Caco-2 (cell line): ENCODE measurements around the gene MAP3K6. TPM values are rescaled to one million over a fixed set of nuclear protein-coding genes. Genes with fewer than 3 reads are reported as not detected.

Experiments used
- BruUV-seq: library from RNA; stranded (reverse); fragments of 400-500 nt; replicated peaks from 2 replicates; lab custom pipeline; 2021; lab: Mats Ljungman, UMichigan
- CTCF ChIA-PET: fragments of 300-600 bp; sonication (Branson Sonifier 250); formaldehyde crosslinking; loops from one replicate; lab custom pipeline; 2022; ENCODE audit warnings: antibody characterized with exemption; lab: Charles Lee
- POLR2A ChIA-PET: fragments of 300-600 bp; sonication (Branson Sonifier 250); formaldehyde crosslinking; loops from one replicate; lab custom pipeline; 2022; ENCODE audit warnings: antibody characterized with exemption; lab: Charles Lee
- DNase-seq, 2 experiments: peaks; one replicate each; pipeline versions ENCODE4 v3.0.0 to v3.0.0-alpha.2; 2020 to 2022
- H3K27me3 ChIP-seq: replicated peaks from 2 replicates; pipeline ENCODE4 v1.6.0; 2011; ENCODE audit warnings: low read length; ENCODE audit not compliant: control insufficient read depth, insufficient read depth
- H3K36me3 ChIP-seq: 2 replicates; pipeline ENCODE4 v1.5.1; 2011; ENCODE audit warnings: low read length; ENCODE audit not compliant: control insufficient read depth, insufficient read depth
- H3K4me1 ChIP-seq: fragments of 250-450 bp; sonication (Bioruptor Pico); 2 replicates; pipeline ENCODE4 v1.5.1; 2020; ENCODE audit warnings: mild to moderate bottlenecking
- H3K4me3 ChIP-seq: 2 replicates; pipeline ENCODE4 v1.5.1; 2011; ENCODE audit warnings: low read depth, mild to moderate bottlenecking, control low read depth, low read length
- H3K9me3 ChIP-seq: fragments of 250-450 bp; sonication (Bioruptor Pico); 2 replicates; pipeline ENCODE4 v1.5.1; 2020; ENCODE audit warnings: mild to moderate bottlenecking, moderate library complexity
- H3K27ac Mint-ChIP-seq: one replicate; pipeline ENCODE4 v1.8.0; 2022; ENCODE audit warnings: mixed read lengths; ENCODE audit not compliant: unreplicated experiment
- H3K27me3 Mint-ChIP-seq: one replicate; pipeline ENCODE4 v1.8.0; 2022; ENCODE audit warnings: mixed read lengths; ENCODE audit not compliant: insufficient read depth, unreplicated experiment
- H3K36me3 Mint-ChIP-seq: one replicate; pipeline ENCODE4 v1.8.0; 2022; ENCODE audit warnings: mild to moderate bottlenecking, mixed read lengths; ENCODE audit not compliant: insufficient read depth, unreplicated experiment
- H3K4me1 Mint-ChIP-seq: one replicate; pipeline ENCODE4 v1.8.0; 2022; ENCODE audit warnings: low read depth, mixed read lengths; ENCODE audit not compliant: unreplicated experiment
- H3K4me3 Mint-ChIP-seq: one replicate; pipeline ENCODE4 v1.8.0; 2022; ENCODE audit warnings: mild to moderate bottlenecking, moderate library complexity, mixed read lengths; ENCODE audit not compliant: unreplicated experiment
- H3K9me3 Mint-ChIP-seq: one replicate; pipeline ENCODE4 v1.8.0; 2022; ENCODE audit warnings: mixed read lengths; ENCODE audit not compliant: unreplicated experiment
- intact Hi-C: fragments of 100-400 bp; cut with micrococcal nuclease; formaldehyde crosslinking; loops from one replicate; pipeline ENCODE4 v1.10.0; 2022; ENCODE audit not compliant: unreplicated experiment
- total RNA-seq: library from RNA; stranded (reverse); gene quantifications from 2 replicates; pipeline ENCODE4 v1.2.3, GENCODE V29; 2022
- TF ChIP-seq, protein P1 (sequence below), 2 experiments: fragments of 200-600 bp in 1 of 2; IDR thresholded peaks; 1 replicate in 1 of 2; 2 replicates in 1 of 2; pipeline versions ENCODE4 v1.5.1 to v1.8.0; 2011 to 2022; ENCODE audit warnings: antibody characterized with exemption in 1 of 2, control low read depth in 1 of 2, inconsistent platforms in 1 of 2, low read depth in 1 of 2, low read length in 1 of 2, mild to moderate bottlenecking in 1 of 2, moderate library complexity in 1 of 2; ENCODE audit not compliant: insufficient read depth in 1 of 2, severe bottlenecking in 1 of 2, unreplicated experiment in 1 of 2

MAP3K6 gene
- total RNA-seq, 1 experiment from 2014 or later, result 11.7 TPM

DNA sequence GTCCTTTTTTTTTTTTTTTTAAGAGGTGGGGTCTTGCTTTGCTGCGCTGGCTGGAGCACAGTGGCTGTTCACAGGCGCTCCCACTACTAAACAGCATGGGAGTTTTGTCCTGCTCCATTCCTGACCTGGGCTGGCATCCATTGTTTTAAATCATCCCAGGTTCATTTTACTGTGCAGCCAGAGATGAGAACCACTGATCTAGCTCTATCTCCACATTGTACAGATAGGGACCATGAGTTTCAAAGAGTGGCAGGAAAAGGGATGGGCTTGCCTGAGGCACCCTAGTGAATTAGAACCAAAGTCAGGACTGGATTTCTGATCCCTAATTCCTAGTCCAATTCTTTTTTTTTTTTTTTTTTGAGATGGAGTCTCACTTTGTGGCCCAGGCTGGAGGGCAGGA, 52.0 kb downstream of the MAP3K6 start:
- Histone ChIP-seq H3K9me3 (no peaks in the 10 kb centered on the region), H3K36me3 (no peaks in the 10 kb centered on the region), H3K4me1 (no peaks in the 10 kb centered on the region), H3K4me3 (no peak overlapping the region), H3K27me3 (no peaks in the 10 kb centered on the region)
- no peaks in the 10 kb centered on the region for H3K4me1 Mint-ChIP-seq
- ChIA-PET POLR2A (no interaction called here), CTCF (no interaction called here)
- H3K36me3 Mint-ChIP-seq, result no peaks in the 10 kb centered on the region
- no TSS peak for BruUV-seq
- intact Hi-C loops, result no loop called here
- no peaks in the 10 kb centered on the region for H3K27me3 Mint-ChIP-seq
- DNase-seq, result no peak
- TF ChIP-seq, protein P1, sequence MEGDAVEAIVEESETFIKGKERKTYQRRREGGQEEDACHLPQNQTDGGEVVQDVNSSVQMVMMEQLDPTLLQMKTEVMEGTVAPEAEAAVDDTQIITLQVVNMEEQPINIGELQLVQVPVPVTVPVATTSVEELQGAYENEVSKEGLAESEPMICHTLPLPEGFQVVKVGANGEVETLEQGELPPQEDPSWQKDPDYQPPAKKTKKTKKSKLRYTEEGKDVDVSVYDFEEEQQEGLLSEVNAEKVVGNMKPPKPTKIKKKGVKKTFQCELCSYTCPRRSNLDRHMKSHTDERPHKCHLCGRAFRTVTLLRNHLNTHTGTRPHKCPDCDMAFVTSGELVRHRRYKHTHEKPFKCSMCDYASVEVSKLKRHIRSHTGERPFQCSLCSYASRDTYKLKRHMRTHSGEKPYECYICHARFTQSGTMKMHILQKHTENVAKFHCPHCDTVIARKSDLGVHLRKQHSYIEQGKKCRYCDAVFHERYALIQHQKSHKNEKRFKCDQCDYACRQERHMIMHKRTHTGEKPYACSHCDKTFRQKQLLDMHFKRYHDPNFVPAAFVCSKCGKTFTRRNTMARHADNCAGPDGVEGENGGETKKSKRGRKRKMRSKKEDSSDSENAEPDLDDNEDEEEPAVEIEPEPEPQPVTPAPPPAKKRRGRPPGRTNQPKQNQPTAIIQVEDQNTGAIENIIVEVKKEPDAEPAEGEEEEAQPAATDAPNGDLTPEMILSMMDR (IDR thresholded peaks at IDR 0.05; ENCODE audit: insufficient read depth in 1 of 2, low read depth in 1 of 2, low read length in 1 of 2, severe bottlenecking in 1 of 2, unreplicated experiment in 1 of 2), result no peak
- H3K4me3 Mint-ChIP-seq, result no peak overlapping the region
- no peaks in the 10 kb centered on the region for H3K9me3 Mint-ChIP-seq
- H3K27ac Mint-ChIP-seq, result no peak overlapping the region

DNA sequence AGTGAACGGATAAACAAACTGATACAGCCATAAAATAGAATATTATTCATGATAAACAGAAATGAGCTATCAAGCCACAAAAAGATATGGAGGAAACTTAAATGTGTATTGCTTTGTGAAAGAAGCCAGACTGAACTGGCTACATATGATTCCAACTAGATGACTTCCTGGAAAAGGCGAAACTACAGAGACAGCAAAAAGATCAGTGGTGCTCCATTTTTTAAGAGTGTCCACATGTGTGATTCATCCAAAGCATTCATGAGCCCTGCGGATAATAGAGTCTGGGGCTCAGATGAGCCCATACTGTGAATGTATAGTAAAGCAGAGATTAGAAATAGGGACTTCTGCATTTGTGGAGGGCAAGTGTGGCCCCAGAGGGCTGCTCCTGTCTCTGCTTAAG, 52.6 kb downstream of the MAP3K6 start:
- TF ChIP-seq, protein P1 (IDR thresholded peaks at IDR 0.05; ENCODE audit: insufficient read depth in 1 of 2, low read depth in 1 of 2, low read length in 1 of 2, severe bottlenecking in 1 of 2, unreplicated experiment in 1 of 2), result no peak
- H3K9me3 Mint-ChIP-seq, result no peaks in the 10 kb centered on the region
- no peak overlapping the region for H3K27ac Mint-ChIP-seq
- H3K36me3 ChIP-seq, result no peaks in the 10 kb centered on the region
- no peak overlapping the region for H3K4me3 Mint-ChIP-seq
- H3K27me3 Mint-ChIP-seq, result no peaks in the 10 kb centered on the region
- CTCF ChIA-PET, result no interaction called here
- intact Hi-C loops, result no loop called here
- no peaks in the 10 kb centered on the region for H3K36me3 Mint-ChIP-seq
- H3K4me3 ChIP-seq, result no peak overlapping the region
- no TSS peak for BruUV-seq
- no peak for DNase-seq
- H3K9me3 ChIP-seq, result no peaks in the 10 kb centered on the region
- no peaks in the 10 kb centered on the region for H3K4me1 ChIP-seq
- POLR2A ChIA-PET, result no interaction called here
- no peaks in the 10 kb centered on the region for H3K4me1 Mint-ChIP-seq
- H3K27me3 ChIP-seq, result no peaks in the 10 kb centered on the region

DNA sequence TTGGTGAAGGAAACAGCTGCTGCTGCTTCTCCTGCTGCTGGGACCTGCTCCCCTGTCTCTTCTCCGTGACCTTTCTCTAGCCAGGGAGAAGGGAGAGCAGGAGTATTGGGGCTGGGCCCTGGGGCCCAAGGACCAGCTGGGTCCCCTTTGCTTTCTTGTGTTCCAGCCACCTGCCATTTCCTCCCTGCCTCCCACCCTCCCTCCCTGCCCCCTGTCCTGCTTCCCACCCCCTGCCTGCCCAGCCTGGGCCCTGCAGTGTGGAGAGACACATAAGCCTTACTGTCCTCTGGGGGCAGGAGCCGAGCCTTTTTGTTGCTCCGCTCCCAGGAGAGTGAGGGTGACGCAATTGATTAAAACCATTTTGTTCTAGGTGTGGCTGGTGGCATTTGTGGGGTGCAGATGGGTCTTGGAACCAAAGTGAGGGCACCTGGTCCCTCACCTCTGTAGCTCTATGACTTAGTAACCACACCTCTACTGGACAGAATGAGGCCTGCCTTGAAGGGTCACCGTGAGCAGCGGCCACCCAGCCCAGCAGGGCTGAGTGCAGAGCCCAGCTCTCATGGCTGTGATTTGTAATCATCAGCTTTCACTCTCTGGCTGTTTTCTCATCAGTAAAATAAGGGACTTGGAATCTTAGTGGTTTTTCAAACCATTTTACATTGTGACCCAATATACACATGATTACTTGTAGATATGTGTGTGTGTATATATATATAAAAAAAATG, 58.7 kb downstream of the MAP3K6 start:
- no peaks in the 10 kb centered on the region for H3K27me3 Mint-ChIP-seq
- no peak for DNase-seq
- ChIA-PET POLR2A (no interaction called here), CTCF (interaction anchor here (0.7 to 1.5 kb wide), 4 partner anchors 9 to 95 kb away, joined by 3 read pairs; no protein-coding TSS in a partner anchor)
- no peaks in the 10 kb centered on the region for H3K36me3 Mint-ChIP-seq
- no peak overlapping the region for H3K4me3 Mint-ChIP-seq
- no peaks in the 10 kb centered on the region for H3K27me3 ChIP-seq
- no peaks in the 10 kb centered on the region for H3K9me3 Mint-ChIP-seq
- intact Hi-C loops, result loop anchor here (10.0 kb wide), 1 partner anchor 47 kb away; no protein-coding TSS in a partner anchor
- no peaks in the 10 kb centered on the region for H3K4me1 Mint-ChIP-seq
- BruUV-seq, result no TSS peak
- no peak overlapping the region for H3K27ac Mint-ChIP-seq
- no peak overlapping the region for H3K4me3 ChIP-seq
- H3K36me3 ChIP-seq, result no peaks in the 10 kb centered on the region
- TF ChIP-seq, protein P1 (IDR thresholded peaks at IDR 0.05; ENCODE audit: insufficient read depth in 1 of 2, low read depth in 1 of 2, low read length in 1 of 2, severe bottlenecking in 1 of 2, unreplicated experiment in 1 of 2), result no peak
- no peaks in the 10 kb centered on the region for H3K9me3 ChIP-seq
- H3K4me1 ChIP-seq, result no peaks in the 10 kb centered on the region
